Measurements from ENCODE around the gene FIS1. TPM values are rescaled to one million over a fixed set of nuclear protein-coding genes. Genes with fewer than 3 reads are reported as not detected.
A peak's percentile ranks its signal among the peaks of the same experiment; 100 is the strongest.

FIS1 gene
- total and polyA plus RNA-seq, 4 donors = 115 to 244 (median 222) TPM

DNA sequence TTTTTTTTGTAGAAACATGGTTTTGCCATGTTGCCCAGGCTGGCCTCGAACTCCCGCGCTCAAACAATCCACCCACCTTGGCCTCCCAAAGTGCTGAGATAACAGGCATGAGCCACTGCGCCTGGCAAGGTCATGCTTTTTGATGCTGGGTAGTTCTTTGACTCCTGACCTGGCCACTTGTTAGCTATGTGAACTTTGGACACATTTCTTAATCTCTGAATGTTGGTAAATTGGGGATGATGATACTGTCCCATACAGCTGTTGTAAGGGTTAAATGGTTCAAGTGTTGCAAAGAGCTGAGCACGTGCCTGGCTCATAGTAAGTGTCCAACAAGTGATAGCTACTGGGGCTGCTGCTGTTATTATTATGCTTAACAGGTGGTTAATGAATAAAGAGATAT is 24.6 kb downstream of the FIS1 start:
- Histone ChIP-seq H3K36me3 (ENCODE audit: control insufficient read depth, insufficient read depth, low read length) (peaks cover 49% of the 10 kb centered on the region), H3K9me3 (ENCODE audit: control insufficient read depth, insufficient read depth, low read length) (no peaks in the 10 kb centered on the region), H3K4me3 (ENCODE audit: low read depth, low read length) (no peak overlapping the region), H3K27me3 (ENCODE audit: control insufficient read depth, insufficient read depth, low read length) (no peaks in the 10 kb centered on the region), H3K27ac (ENCODE audit: low read depth, low read length) (no peak overlapping the region), H3K4me1 (ENCODE audit: control insufficient read depth, insufficient read depth, low read length) (peaks cover 40% of the 10 kb centered on the region)
- DNase-seq (ENCODE audit: low read depth in 4 of 6, low spot score in 6 of 6) = no peak
- WGBS (ENCODE audit: insufficient coverage) = 83% methylated on average over 5 of the region's 5 CpGs

DNA sequence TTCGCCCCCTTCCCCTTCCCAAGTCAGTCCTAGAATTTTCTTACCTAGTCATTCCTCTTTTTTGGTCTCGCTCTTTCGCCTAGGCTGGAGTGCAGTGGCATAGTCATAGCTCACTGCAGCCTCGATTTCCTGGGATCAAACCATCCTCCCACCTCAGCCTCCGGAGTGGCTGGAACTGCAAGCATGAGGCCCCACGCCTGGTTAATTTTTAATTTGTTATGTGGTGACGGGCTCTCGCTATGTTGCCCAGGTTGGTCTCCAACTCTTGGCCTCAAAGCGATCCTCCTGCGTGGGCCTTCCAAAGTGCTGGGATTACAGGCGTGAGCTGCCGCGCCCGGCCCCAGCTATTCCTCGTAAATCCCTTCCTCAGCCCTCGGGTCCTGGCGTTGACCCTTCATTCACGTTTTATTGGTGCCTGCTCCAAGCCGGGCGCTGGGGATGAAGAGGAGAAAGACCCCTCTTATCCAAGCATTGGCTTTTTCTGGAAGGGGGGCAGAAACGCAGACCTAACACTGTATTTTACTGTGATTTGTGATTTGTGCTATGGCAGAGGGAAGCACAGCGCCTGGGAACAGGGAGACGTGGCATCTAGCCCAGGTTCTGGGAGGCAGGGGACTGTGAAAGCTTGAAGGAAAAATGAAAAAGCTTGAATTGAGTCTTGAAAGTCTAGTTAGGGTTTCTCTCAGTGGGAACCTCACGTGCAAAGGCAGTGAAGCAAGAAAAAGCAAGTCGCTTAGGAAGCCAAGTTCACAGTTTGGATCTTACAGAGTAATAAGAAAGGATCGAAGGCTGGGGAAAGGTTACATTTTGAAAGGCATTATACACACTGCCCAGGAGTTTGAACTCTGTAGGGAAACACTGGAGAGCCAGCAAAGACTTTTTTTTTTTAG is 26.4 kb downstream of the FIS1 start:
- Histone ChIP-seq H3K27me3 (ENCODE audit: control insufficient read depth, insufficient read depth, low read length) (no peaks in the 10 kb centered on the region), H3K4me1 (ENCODE audit: control insufficient read depth, insufficient read depth, low read length) (peaks cover 40% of the 10 kb centered on the region), H3K9me3 (ENCODE audit: control insufficient read depth, insufficient read depth, low read length) (no peaks in the 10 kb centered on the region), H3K27ac (ENCODE audit: low read depth, low read length) (peak overlapping the region; percentile 96), H3K36me3 (ENCODE audit: control insufficient read depth, insufficient read depth, low read length) (peaks cover 48% of the 10 kb centered on the region), H3K4me3 (ENCODE audit: low read depth, low read length) (peak overlapping the region; percentile 87)
- WGBS (ENCODE audit: insufficient coverage) = 15% methylated on average over 18 of the region's 26 CpGs
- DNase-seq (ENCODE audit: low read depth in 4 of 6, low spot score in 6 of 6) = no peak

- Histone ChIP-seq H3K9me3 (ENCODE audit: control insufficient read depth, insufficient read depth, low read length) (no peaks in the 10 kb centered on the region), H3K27me3 (ENCODE audit: control insufficient read depth, insufficient read depth, low read length) (no peaks in the 10 kb centered on the region), H3K36me3 (ENCODE audit: control insufficient read depth, insufficient read depth, low read length) (peaks cover 47% of the 10 kb centered on the region), H3K4me1 (ENCODE audit: control insufficient read depth, insufficient read depth, low read length) (peaks cover 40% of the 10 kb centered on the region), H3K27ac (ENCODE audit: low read depth, low read length) (peak within 1 kb of the TSS; percentile 96), H3K4me3 (ENCODE audit: low read depth, low read length) (peak within 1 kb of the TSS; percentile 87)
- WGBS (ENCODE audit: insufficient coverage) = under 1% methylated on average over 53 of the region's 57 CpGs
- peak; percentile 97 to 100 (median 99) for DNase-seq (ENCODE audit: low read depth in 4 of 6, low spot score in 6 of 6)
Observed at GRCh38 chr7:101217388-101218235, 27.3 kb downstream of the FIS1 start, which contains the start of the genes PLOD3 and ZNHIT1. TSS of gene PLOD3 (minus strand) at chr7:101217581. CDS start at chr7:101217274, 307 bp downstream. TSS of gene ZNHIT1 (plus strand) at chr7:101218165. CDS start at chr7:101218196, 31 bp downstream.

DNA sequence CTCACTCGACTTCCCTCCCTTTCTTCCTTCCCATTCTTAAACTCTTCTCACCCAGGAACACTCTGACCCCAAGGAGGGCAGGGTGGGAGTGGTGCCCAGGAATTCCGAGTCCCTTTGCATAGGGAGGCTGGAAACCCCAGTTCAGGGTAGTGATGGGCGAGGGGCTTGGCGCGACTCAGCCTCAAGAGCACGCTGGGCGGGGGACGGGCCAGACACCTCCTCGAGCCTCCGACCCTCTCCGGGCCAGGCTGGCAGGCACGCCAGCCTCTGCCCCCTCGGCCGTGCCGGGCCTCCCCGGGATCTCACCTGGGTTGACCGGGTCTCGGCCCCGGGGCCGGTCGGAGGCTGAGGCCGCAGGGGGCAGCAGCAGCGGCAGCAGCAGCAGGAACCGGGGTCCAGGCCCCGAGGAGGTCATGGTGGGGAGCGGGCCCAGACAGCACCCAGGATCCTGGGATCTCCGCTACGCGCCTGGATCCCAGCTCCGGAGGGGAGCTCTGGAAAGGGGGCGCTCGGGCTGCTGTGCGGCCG is 28.0 kb downstream of the FIS1 start:
- Histone ChIP-seq H3K4me3 (ENCODE audit: low read depth, low read length) (peak overlapping the region; percentile 87), H3K4me1 (ENCODE audit: control insufficient read depth, insufficient read depth, low read length) (peaks cover 40% of the 10 kb centered on the region), H3K9me3 (ENCODE audit: control insufficient read depth, insufficient read depth, low read length) (no peaks in the 10 kb centered on the region), H3K36me3 (ENCODE audit: control insufficient read depth, insufficient read depth, low read length) (peaks cover 47% of the 10 kb centered on the region), H3K27ac (ENCODE audit: low read depth, low read length) (peak overlapping the region; percentile 96), H3K27me3 (ENCODE audit: control insufficient read depth, insufficient read depth, low read length) (no peaks in the 10 kb centered on the region)
- 0% methylated on average over 33 of the region's 34 CpGs for WGBS (ENCODE audit: insufficient coverage)
- peak in 1 of 6 donors; percentile 35 for DNase-seq (ENCODE audit: low read depth in 4 of 6, low spot score in 6 of 6)

GRCh38 chr7:101216001-101216859 is 28.7 kb downstream of the FIS1 start:
- Histone ChIP-seq H3K9me3 (ENCODE audit: control insufficient read depth, insufficient read depth, low read length) (no peaks in the 10 kb centered on the region), H3K27me3 (ENCODE audit: control insufficient read depth, insufficient read depth, low read length) (no peaks in the 10 kb centered on the region), H3K4me3 (ENCODE audit: low read depth, low read length) (peak overlapping the region; percentile 87), H3K4me1 (ENCODE audit: control insufficient read depth, insufficient read depth, low read length) (peaks cover 40% of the 10 kb centered on the region), H3K36me3 (ENCODE audit: control insufficient read depth, insufficient read depth, low read length) (peaks cover 47% of the 10 kb centered on the region), H3K27ac (ENCODE audit: low read depth, low read length) (peak overlapping the region; percentile 96)
- DNase-seq (ENCODE audit: low read depth in 4 of 6, low spot score in 6 of 6) = peak in 1 of 6 donors; percentile 9
- 62% methylated on average over 18 of the region's 31 CpGs for WGBS (ENCODE audit: insufficient coverage)

DNA sequence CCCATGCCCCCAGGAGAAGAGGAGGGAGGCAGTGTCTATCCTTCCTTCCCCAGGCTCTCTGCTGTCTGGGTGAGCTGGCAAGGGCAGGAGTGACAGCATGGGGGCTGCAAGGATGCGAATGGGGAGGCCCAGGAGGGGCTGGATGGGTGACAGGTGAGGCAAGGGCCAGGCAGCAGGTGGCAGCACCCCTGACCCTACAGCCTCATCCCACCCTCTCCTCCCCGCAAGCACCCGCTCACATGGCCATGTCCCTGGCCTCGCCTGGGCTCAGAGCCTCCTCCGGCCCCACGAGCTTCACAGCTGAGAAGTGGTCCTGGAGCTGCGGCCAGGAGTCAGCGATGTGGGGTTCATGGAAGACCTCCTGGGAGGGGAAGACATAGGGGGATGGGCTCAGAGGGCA is 32.9 kb downstream of the FIS1 start:
- no peak overlapping the region for H3K4me3 ChIP-seq (ENCODE audit: low read depth, low read length)
- H3K9me3 ChIP-seq (ENCODE audit: control insufficient read depth, insufficient read depth, low read length) = no peaks in the 10 kb centered on the region
- WGBS (ENCODE audit: insufficient coverage) = 88% methylated on average over 7 of the region's 8 CpGs
- H3K27me3 ChIP-seq (ENCODE audit: control insufficient read depth, insufficient read depth, low read length) = no peaks in the 10 kb centered on the region
- peaks cover 17% of the 10 kb centered on the region for H3K4me1 ChIP-seq (ENCODE audit: control insufficient read depth, insufficient read depth, low read length)
- H3K36me3 ChIP-seq (ENCODE audit: control insufficient read depth, insufficient read depth, low read length) = peaks cover 85% of the 10 kb centered on the region
- no peak for DNase-seq (ENCODE audit: low read depth in 4 of 6, low spot score in 6 of 6)
- H3K27ac ChIP-seq (ENCODE audit: low read depth, low read length) = no peak overlapping the region

DNA sequence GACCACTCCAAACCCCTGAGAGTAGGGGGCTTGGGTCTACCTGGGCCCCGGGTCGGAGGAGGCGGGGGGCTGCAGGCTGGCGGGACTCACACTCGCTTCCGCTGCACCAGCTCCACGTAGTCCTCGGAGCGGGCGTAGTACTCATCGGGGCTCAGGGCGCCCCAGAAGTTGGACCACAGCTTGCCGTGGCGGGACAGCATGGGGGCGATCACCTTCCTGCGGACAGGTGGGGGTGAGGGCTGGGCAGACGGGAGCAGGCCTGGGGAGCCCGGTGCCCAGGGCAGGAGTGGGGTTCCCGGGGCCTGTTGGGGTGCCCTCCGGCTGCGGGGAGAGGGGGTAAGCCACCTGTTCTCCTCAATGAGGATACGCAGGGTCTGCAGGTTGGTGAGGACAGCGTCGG is 33.4 kb downstream of the FIS1 start:
- Histone ChIP-seq H3K27me3 (ENCODE audit: control insufficient read depth, insufficient read depth, low read length) (no peaks in the 10 kb centered on the region), H3K4me1 (ENCODE audit: control insufficient read depth, insufficient read depth, low read length) (peaks cover 12% of the 10 kb centered on the region), H3K36me3 (ENCODE audit: control insufficient read depth, insufficient read depth, low read length) (peaks cover 89% of the 10 kb centered on the region), H3K4me3 (ENCODE audit: low read depth, low read length) (no peak overlapping the region), H3K9me3 (ENCODE audit: control insufficient read depth, insufficient read depth, low read length) (no peaks in the 10 kb centered on the region), H3K27ac (ENCODE audit: low read depth, low read length) (no peak overlapping the region)
- no peak for DNase-seq (ENCODE audit: low read depth in 4 of 6, low spot score in 6 of 6)
- 95% methylated on average over 23 of the region's 24 CpGs for WGBS (ENCODE audit: insufficient coverage)

GRCh38 chr7:101210143-101210542 is 34.7 kb downstream of the FIS1 start:
- Histone ChIP-seq H3K36me3 (ENCODE audit: control insufficient read depth, insufficient read depth, low read length) (peaks cover 88% of the 10 kb centered on the region), H3K27me3 (ENCODE audit: control insufficient read depth, insufficient read depth, low read length) (no peaks in the 10 kb centered on the region), H3K9me3 (ENCODE audit: control insufficient read depth, insufficient read depth, low read length) (no peaks in the 10 kb centered on the region), H3K27ac (ENCODE audit: low read depth, low read length) (no peak overlapping the region), H3K4me1 (ENCODE audit: control insufficient read depth, insufficient read depth, low read length) (no peaks in the 10 kb centered on the region), H3K4me3 (ENCODE audit: low read depth, low read length) (no peak overlapping the region)
- WGBS (ENCODE audit: insufficient coverage) = 93% methylated on average over 12 of the region's 19 CpGs
- DNase-seq (ENCODE audit: low read depth in 4 of 6, low spot score in 6 of 6) = no peak

GRCh38 chr7:101208794-101209193 is 36.1 kb downstream of the FIS1 start:
- WGBS (ENCODE audit: insufficient coverage) = 94% methylated on average over 8 of the region's 14 CpGs
- DNase-seq (ENCODE audit: low read depth in 4 of 6, low spot score in 6 of 6) = no peak
- no peaks in the 10 kb centered on the region for H3K4me1 ChIP-seq (ENCODE audit: control insufficient read depth, insufficient read depth, low read length)
- no peak overlapping the region for H3K27ac ChIP-seq (ENCODE audit: low read depth, low read length)
- peaks cover 80% of the 10 kb centered on the region for H3K36me3 ChIP-seq (ENCODE audit: control insufficient read depth, insufficient read depth, low read length)
- no peaks in the 10 kb centered on the region for H3K9me3 ChIP-seq (ENCODE audit: control insufficient read depth, insufficient read depth, low read length)
- no peaks in the 10 kb centered on the region for H3K27me3 ChIP-seq (ENCODE audit: control insufficient read depth, insufficient read depth, low read length)
- no peak overlapping the region for H3K4me3 ChIP-seq (ENCODE audit: low read depth, low read length)

Measured in spinal cord (tissue), 10 donors.